ENCODE data around the gene RFX4.

DNA sequence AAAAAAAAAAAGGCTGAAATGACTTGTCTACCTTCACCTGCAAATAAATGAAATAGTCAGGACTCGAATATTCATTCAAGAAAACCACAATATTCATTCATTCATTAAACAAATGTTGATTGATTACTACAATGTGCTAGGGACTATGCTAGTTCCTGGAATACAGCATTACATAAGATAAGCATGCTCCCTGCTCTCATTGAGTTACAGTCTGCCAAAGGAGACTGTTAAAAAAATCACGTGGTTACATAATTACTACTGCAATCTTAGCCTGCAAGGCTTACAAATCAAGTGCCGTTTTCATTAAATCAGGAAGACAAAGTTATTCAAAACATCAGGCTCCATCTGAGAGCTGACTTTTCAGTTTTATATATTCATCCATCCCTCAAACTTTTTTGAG, 121.3 kb downstream of the RFX4 start:
- TF ChIP-seq POLR2AphosphoS5 (IDR thresholded peaks at IDR 0.05): no peak
- TF ChIP-seq POLR2A (IDR thresholded peaks at IDR 0.05): no peak
- TF ChIP-seq CTCF (IDR thresholded peaks at IDR 0.05): no peak
- no peak for TF ChIP-seq EP300 (IDR thresholded peaks at IDR 0.05)
